Neural cell (in vitro differentiated cells): ENCODE measurements around the gene PFKP. TPM values are rescaled to one million over a fixed set of nuclear protein-coding genes. Genes with fewer than 3 reads are reported as not detected.

Experiments
- H2AFZ ChIP-seq: fragments of 200-600, 300-800 bp; sonication (generic), shearing (Covaris generic); 2 replicates; pipeline ENCODE4 v1.6.0; 2014; ENCODE audit warnings: low read depth, mild to moderate bottlenecking, antibody characterized with exemption, low read length, moderate library complexity
- H3F3A ChIP-seq: fragments of 200-600 bp; shearing (Covaris generic); 2 replicates; pipeline ENCODE4 v1.6.1; 2016; ENCODE audit warnings: mild to moderate bottlenecking, moderate library complexity, mixed read lengths, antibody characterized with exemption, low read length; ENCODE audit not compliant: insufficient read depth, poor library complexity, severe bottlenecking
- H3K27ac ChIP-seq: fragments of 200-600, 300-800 bp; sonication (generic), shearing (Covaris generic); 2 replicates; pipeline ENCODE4 v1.5.1; 2014; ENCODE audit warnings: mild to moderate bottlenecking, low read length, moderate library complexity
- H3K27me3 ChIP-seq: fragments of 300-800, 200-600 bp; sonication (generic), shearing (Covaris generic); 2 replicates; pipeline ENCODE4 v1.6.0; 2014; ENCODE audit warnings: mild to moderate bottlenecking, low read depth, low read length, moderate library complexity; ENCODE audit not compliant: insufficient read depth
- H3K36me3 ChIP-seq: fragments of 300-800, 200-600 bp; sonication (generic), shearing (Covaris generic); 2 replicates; pipeline ENCODE4 v1.5.1; 2014; ENCODE audit warnings: mild to moderate bottlenecking, antibody characterized with exemption, low read length, moderate library complexity; ENCODE audit not compliant: insufficient read depth
- H3K4me2 ChIP-seq: fragments of 300-800, 200-600 bp; sonication (generic), shearing (Covaris generic); 2 replicates; pipeline ENCODE4 v1.6.0; 2014; ENCODE audit warnings: mild to moderate bottlenecking, low read length
- H3K4me3 ChIP-seq: fragments of 300-800, 200-600 bp; sonication (generic), shearing (Covaris generic); 2 replicates; pipeline ENCODE4 v1.5.1; 2014; ENCODE audit warnings: mild to moderate bottlenecking, low read length, moderate library complexity
- H3K79me2 ChIP-seq: fragments of 200-600 bp; shearing (Covaris generic); replicated peaks from 2 replicates; pipeline ENCODE4 v1.6.0; 2014; ENCODE audit warnings: mild to moderate bottlenecking, low read length, moderate library complexity; ENCODE audit not compliant: insufficient read depth
- H3K9ac ChIP-seq: fragments of 300-800, 200-600 bp; sonication (generic), shearing (Covaris generic); 2 replicates; pipeline ENCODE4 v1.6.1; 2016; ENCODE audit warnings: mild to moderate bottlenecking, low read length, mixed read lengths
- H3K9me2 ChIP-seq: fragments of 200-600 bp; shearing (Covaris generic); 2 replicates; pipeline ENCODE4 v1.6.1; 2016; ENCODE audit warnings: mild to moderate bottlenecking, low read length, mixed read lengths; ENCODE audit not compliant: insufficient read depth
- H3K9me3 ChIP-seq: fragments of 200-600, 300-800 bp; sonication (generic), shearing (Covaris generic); 2 replicates; pipeline ENCODE4 v1.6.1; 2016; ENCODE audit warnings: mild to moderate bottlenecking, mixed run types, low read length, moderate library complexity, mixed read lengths
- H4K20me1 ChIP-seq: fragments of 200-600 bp; shearing (Covaris generic); 2 replicates; pipeline ENCODE4 v1.6.1; 2016; ENCODE audit warnings: mild to moderate bottlenecking, mixed run types; ENCODE audit not compliant: insufficient read depth
- EP300 ChIP-seq: fragments of 450-650 bp; conservative IDR thresholded peaks from 2 replicates; pipeline ENCODE4 v1.6.1; 2014; ENCODE audit warnings: antibody characterized with exemption, mild to moderate bottlenecking, moderate library complexity; ENCODE audit not compliant: poor library complexity, severe bottlenecking
- EZH2 ChIP-seq: fragments of 200-600, 300-800 bp; shearing (Covaris generic), sonication (generic); IDR thresholded peaks from 2 replicates; pipeline ENCODE4 v1.6.1; 2014; ENCODE audit warnings: antibody characterized with exemption, low read length, borderline replicate concordance, mild to moderate bottlenecking; ENCODE audit not compliant: insufficient read depth, poor library complexity, severe bottlenecking
- MXI1 ChIP-seq: fragments of 450-650 bp; conservative IDR thresholded peaks from 2 replicates; pipeline ENCODE4 v1.6.1; 2014; ENCODE audit warnings: antibody characterized with exemption, mild to moderate bottlenecking; ENCODE audit not compliant: poor library complexity, severe bottlenecking
- POLR2AphosphoS5 ChIP-seq: IDR thresholded peaks from 2 replicates; pipeline ENCODE4 v1.6.1; 2012
- RAD21 ChIP-seq: fragments of 450-650 bp; conservative IDR thresholded peaks from 2 replicates; pipeline ENCODE4 v1.6.1; 2014; ENCODE audit warnings: antibody characterized with exemption, mild to moderate bottlenecking, moderate library complexity
- SMC3 ChIP-seq: fragments of 450-650 bp; conservative IDR thresholded peaks from 2 replicates; pipeline ENCODE4 v1.6.1; 2014; ENCODE audit warnings: antibody characterized with exemption, mild to moderate bottlenecking, moderate library complexity; ENCODE audit not compliant: poor library complexity
- TAF1 ChIP-seq: IDR thresholded peaks from 2 replicates; pipeline ENCODE4 v1.6.1; 2012; ENCODE audit warnings: low read depth
- polyA plus RNA-seq: library from polyadenylated mRNA; depleted of rRNA; stranded (reverse); fragments of >200 nt; gene quantifications from 2 replicates; pipeline ENCODE4 v1.2.3, GENCODE V29; 2014
- TF ChIP-seq, protein P1 (sequence below): IDR thresholded peaks from 2 replicates; pipeline ENCODE4 v1.6.1; 2012; ENCODE audit warnings: borderline replicate concordance
- TF ChIP-seq, protein P2 (sequence below): fragments of 450-650 bp; IDR thresholded peaks from 2 replicates; pipeline ENCODE4 v1.5.1; 2014; ENCODE audit warnings: antibody characterized with exemption, mild to moderate bottlenecking, moderate library complexity; ENCODE audit not compliant: poor library complexity, severe bottlenecking

Gene PFKP
- polyA plus RNA-seq, 1 donor from 2014 or later: 27.9 TPM

DNA sequence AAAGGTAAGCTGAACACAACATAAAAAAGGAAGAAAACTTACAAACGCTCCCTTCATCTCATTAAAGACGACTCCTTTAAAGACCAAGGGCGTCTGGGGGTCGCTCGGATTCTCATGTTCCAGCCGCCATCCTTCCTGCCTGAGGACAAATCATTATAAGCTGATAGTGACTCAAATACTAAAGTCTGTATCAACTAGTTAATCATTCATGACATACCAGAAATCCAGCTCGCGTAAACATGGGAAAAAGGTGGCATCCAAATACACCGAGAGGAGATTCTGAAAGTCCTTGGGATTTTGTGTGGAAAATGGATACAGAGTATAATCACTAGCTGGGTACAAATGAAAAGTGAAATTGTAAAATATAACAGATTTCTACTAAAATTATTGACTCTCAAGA lies 97.8 kb downstream of the PFKP start:
- H4K20me1 ChIP-seq: no peaks in the 10 kb centered on the region
- H3K27me3 ChIP-seq: no peaks in the 10 kb centered on the region
- no peaks in the 10 kb centered on the region for H3F3A ChIP-seq
- no peak overlapping the region for H3K4me3 ChIP-seq
- no peaks in the 10 kb centered on the region for H3K9me2 ChIP-seq
- H3K4me2 ChIP-seq: no peak overlapping the region
- no peaks in the 10 kb centered on the region for H3K79me2 ChIP-seq
- H3K9me3 ChIP-seq: no peaks in the 10 kb centered on the region
- H3K9ac ChIP-seq: no peak overlapping the region
- no peaks in the 10 kb centered on the region for H3K36me3 ChIP-seq
- TF ChIP-seq EP300 (no peak), SMC3 (no peak), MXI1 (no peak), RAD21 (no peak), TAF1 (no peak), POLR2AphosphoS5 (no peak), EZH2 (no peak)
- TF ChIP-seq, protein P1, sequence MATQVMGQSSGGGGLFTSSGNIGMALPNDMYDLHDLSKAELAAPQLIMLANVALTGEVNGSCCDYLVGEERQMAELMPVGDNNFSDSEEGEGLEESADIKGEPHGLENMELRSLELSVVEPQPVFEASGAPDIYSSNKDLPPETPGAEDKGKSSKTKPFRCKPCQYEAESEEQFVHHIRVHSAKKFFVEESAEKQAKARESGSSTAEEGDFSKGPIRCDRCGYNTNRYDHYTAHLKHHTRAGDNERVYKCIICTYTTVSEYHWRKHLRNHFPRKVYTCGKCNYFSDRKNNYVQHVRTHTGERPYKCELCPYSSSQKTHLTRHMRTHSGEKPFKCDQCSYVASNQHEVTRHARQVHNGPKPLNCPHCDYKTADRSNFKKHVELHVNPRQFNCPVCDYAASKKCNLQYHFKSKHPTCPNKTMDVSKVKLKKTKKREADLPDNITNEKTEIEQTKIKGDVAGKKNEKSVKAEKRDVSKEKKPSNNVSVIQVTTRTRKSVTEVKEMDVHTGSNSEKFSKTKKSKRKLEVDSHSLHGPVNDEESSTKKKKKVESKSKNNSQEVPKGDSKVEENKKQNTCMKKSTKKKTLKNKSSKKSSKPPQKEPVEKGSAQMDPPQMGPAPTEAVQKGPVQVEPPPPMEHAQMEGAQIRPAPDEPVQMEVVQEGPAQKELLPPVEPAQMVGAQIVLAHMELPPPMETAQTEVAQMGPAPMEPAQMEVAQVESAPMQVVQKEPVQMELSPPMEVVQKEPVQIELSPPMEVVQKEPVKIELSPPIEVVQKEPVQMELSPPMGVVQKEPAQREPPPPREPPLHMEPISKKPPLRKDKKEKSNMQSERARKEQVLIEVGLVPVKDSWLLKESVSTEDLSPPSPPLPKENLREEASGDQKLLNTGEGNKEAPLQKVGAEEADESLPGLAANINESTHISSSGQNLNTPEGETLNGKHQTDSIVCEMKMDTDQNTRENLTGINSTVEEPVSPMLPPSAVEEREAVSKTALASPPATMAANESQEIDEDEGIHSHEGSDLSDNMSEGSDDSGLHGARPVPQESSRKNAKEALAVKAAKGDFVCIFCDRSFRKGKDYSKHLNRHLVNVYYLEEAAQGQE: no peak
- TF ChIP-seq, protein P2, sequence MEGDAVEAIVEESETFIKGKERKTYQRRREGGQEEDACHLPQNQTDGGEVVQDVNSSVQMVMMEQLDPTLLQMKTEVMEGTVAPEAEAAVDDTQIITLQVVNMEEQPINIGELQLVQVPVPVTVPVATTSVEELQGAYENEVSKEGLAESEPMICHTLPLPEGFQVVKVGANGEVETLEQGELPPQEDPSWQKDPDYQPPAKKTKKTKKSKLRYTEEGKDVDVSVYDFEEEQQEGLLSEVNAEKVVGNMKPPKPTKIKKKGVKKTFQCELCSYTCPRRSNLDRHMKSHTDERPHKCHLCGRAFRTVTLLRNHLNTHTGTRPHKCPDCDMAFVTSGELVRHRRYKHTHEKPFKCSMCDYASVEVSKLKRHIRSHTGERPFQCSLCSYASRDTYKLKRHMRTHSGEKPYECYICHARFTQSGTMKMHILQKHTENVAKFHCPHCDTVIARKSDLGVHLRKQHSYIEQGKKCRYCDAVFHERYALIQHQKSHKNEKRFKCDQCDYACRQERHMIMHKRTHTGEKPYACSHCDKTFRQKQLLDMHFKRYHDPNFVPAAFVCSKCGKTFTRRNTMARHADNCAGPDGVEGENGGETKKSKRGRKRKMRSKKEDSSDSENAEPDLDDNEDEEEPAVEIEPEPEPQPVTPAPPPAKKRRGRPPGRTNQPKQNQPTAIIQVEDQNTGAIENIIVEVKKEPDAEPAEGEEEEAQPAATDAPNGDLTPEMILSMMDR: no peak
- no peak overlapping the region for H2AFZ ChIP-seq
- H3K27ac ChIP-seq: no peak overlapping the region

DNA sequence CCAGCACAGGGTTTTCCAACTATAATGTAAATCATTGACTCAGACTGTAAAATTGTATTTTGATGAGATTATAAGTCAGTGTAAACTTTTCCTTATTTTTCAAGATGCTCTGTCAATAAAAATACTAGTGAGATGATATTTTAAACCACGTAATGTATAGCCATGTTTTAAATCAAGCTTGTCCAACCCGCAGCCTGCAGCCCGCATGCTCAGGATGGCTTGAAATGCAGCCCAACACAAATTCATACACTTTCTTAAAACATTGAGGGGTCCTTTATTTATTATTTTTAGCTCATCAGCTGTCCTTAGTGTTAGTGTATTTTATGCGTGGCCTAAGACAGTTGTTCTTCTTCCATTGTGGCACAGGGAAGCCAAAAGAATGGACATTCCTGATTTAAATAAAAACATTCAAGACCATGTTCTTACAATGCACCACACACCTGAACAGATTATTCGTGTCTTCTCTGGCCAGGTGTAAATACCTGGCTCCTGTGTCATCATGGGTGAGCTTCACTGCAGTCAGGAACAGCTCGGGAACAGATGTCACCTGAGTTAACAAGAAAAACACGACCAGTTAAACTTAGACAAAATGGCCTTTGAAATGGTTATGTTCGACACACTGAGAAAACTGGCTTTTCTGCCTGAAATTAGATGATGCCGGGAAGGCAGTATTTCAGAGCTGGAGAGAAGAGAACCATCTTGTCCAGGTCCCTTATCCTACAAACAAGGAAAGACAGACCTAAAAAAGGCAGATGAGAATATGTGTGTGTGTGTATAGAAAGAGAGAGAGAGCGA lies 99.3 kb downstream of the PFKP start:
- Histone ChIP-seq H3K9me3 (no peaks in the 10 kb centered on the region), H3K9ac (no peak overlapping the region), H3K4me3 (no peak overlapping the region), H3K36me3 (no peaks in the 10 kb centered on the region), H3K4me2 (no peak overlapping the region), H2AFZ (no peak overlapping the region), H3F3A (no peaks in the 10 kb centered on the region), H4K20me1 (no peaks in the 10 kb centered on the region), H3K79me2 (peaks cover 3% of the 10 kb centered on the region), H3K27ac (no peak overlapping the region), H3K27me3 (no peaks in the 10 kb centered on the region), H3K9me2 (no peaks in the 10 kb centered on the region)
- TF ChIP-seq MXI1 (no peak), EP300 (no peak), EZH2 (no peak), SMC3 (no peak), TAF1 (no peak), POLR2AphosphoS5 (no peak), RAD21 (no peak)
- TF ChIP-seq, protein P1: no peak
- TF ChIP-seq, protein P2: no peak
